Activated naive CD8-positive, alpha-beta T cell (primary cell): ENCODE data around the gene LMCD1.
"Not testable (repeated sequence)": the region's sequence is repeated elsewhere in the genome, so short reads cannot be mapped to it uniquely, and the experiment has no call there.

ENCODE experiments used
- H3K27ac Mint-ChIP-seq: one replicate; pipeline ENCODE4 v1.8.0; 2021; ENCODE audit warnings: mixed read lengths
- H3K27me3 Mint-ChIP-seq: one replicate; pipeline ENCODE4 v1.8.0; 2021; ENCODE audit warnings: mixed read lengths
- H3K36me3 Mint-ChIP-seq: one replicate; pipeline ENCODE4 v1.8.0; 2021; ENCODE audit warnings: mixed read lengths
- H3K4me1 Mint-ChIP-seq: one replicate; pipeline ENCODE4 v1.8.0; 2021; ENCODE audit warnings: low read depth, mixed read lengths
- H3K4me3 Mint-ChIP-seq: one replicate; pipeline ENCODE4 v1.8.0; 2021; ENCODE audit warnings: mild to moderate bottlenecking, mixed read lengths
- H3K9me3 Mint-ChIP-seq: one replicate; pipeline ENCODE4 v1.8.0; 2021; ENCODE audit warnings: low read depth, mixed read lengths

Gene LMCD1

GRCh38 chr3:8565376-8565775, 63.8 kb downstream of the LMCD1 start:
- Mint-ChIP-seq H3K36me3 (no peaks in the 10 kb centered on the region), H3K4me1 (peaks cover 2% of the 10 kb centered on the region), H3K4me3 (no peak overlapping the region), H3K9me3 (no peaks in the 10 kb centered on the region), H3K27ac (no peak overlapping the region), H3K27me3 (no peaks in the 10 kb centered on the region)

GRCh38 chr3:8567784-8568575, 66.4 kb downstream of the LMCD1 start:
- Mint-ChIP-seq H3K9me3 (no peaks in the 10 kb centered on the region), H3K4me3 (no peak overlapping the region), H3K36me3 (no peaks in the 10 kb centered on the region), H3K27me3 (no peaks in the 10 kb centered on the region), H3K27ac (no peak overlapping the region), H3K4me1 (peaks cover 17% of the 10 kb centered on the region)

- no peaks in the 10 kb centered on the region for H3K27me3 Mint-ChIP-seq
- H3K27ac Mint-ChIP-seq, result peak overlapping the region; percentile 1
- no peak overlapping the region for H3K4me3 Mint-ChIP-seq
- no peaks in the 10 kb centered on the region for H3K36me3 Mint-ChIP-seq
- H3K4me1 Mint-ChIP-seq, result peaks cover 17% of the 10 kb centered on the region
- H3K9me3 Mint-ChIP-seq, result no peaks in the 10 kb centered on the region
These were observed 69.6 kb downstream of the LMCD1 start for GRCh38 chr3:8571256-8571655.

GRCh38 chr3:8573342-8573926, 71.8 kb downstream of the LMCD1 start:
- no peaks in the 10 kb centered on the region for H3K36me3 Mint-ChIP-seq
- peaks cover 17% of the 10 kb centered on the region for H3K4me1 Mint-ChIP-seq
- H3K9me3 Mint-ChIP-seq, result no peaks in the 10 kb centered on the region
- no peaks in the 10 kb centered on the region for H3K27me3 Mint-ChIP-seq
- H3K4me3 Mint-ChIP-seq, result no peak overlapping the region
- no peak overlapping the region for H3K27ac Mint-ChIP-seq

GRCh38 chr3:8574040-8574669, 72.5 kb downstream of the LMCD1 start:
- no peaks in the 10 kb centered on the region for H3K36me3 Mint-ChIP-seq
- no peaks in the 10 kb centered on the region for H3K27me3 Mint-ChIP-seq
- H3K4me3 Mint-ChIP-seq, result no peak overlapping the region
- H3K9me3 Mint-ChIP-seq, result no peaks in the 10 kb centered on the region
- no peak overlapping the region for H3K27ac Mint-ChIP-seq
- peaks cover 17% of the 10 kb centered on the region for H3K4me1 Mint-ChIP-seq

GRCh38 chr3:8574670-8575322, 73.2 kb downstream of the LMCD1 start:
- H3K4me1 Mint-ChIP-seq, result peaks cover 17% of the 10 kb centered on the region
- no peak overlapping the region for H3K27ac Mint-ChIP-seq
- no peak overlapping the region for H3K4me3 Mint-ChIP-seq
- no peaks in the 10 kb centered on the region for H3K9me3 Mint-ChIP-seq
- H3K27me3 Mint-ChIP-seq, result no peaks in the 10 kb centered on the region
- no peaks in the 10 kb centered on the region for H3K36me3 Mint-ChIP-seq

GRCh38 chr3:8575364-8576104, 73.9 kb downstream of the LMCD1 start:
- Mint-ChIP-seq H3K9me3 (no peaks in the 10 kb centered on the region), H3K4me1 (peaks cover 14% of the 10 kb centered on the region), H3K36me3 (no peaks in the 10 kb centered on the region), H3K4me3 (no peak overlapping the region), H3K27me3 (no peaks in the 10 kb centered on the region), H3K27ac (no peak overlapping the region)

- H3K27me3 Mint-ChIP-seq, result no peaks in the 10 kb centered on the region
- no peaks in the 10 kb centered on the region for H3K9me3 Mint-ChIP-seq
- H3K36me3 Mint-ChIP-seq, result no peaks in the 10 kb centered on the region
- no peak overlapping the region for H3K4me3 Mint-ChIP-seq
- H3K4me1 Mint-ChIP-seq, result peaks cover 5% of the 10 kb centered on the region
- H3K27ac Mint-ChIP-seq, result no peak overlapping the region
These were observed 74.8 kb downstream of the LMCD1 start for GRCh38 chr3:8576436-8576835.

GRCh38 chr3:8576841-8577571, 75.4 kb downstream of the LMCD1 start:
- no peaks in the 10 kb centered on the region for H3K9me3 Mint-ChIP-seq
- no peak overlapping the region for H3K27ac Mint-ChIP-seq
- no peaks in the 10 kb centered on the region for H3K4me1 Mint-ChIP-seq
- no peaks in the 10 kb centered on the region for H3K27me3 Mint-ChIP-seq
- no peak overlapping the region for H3K4me3 Mint-ChIP-seq
- H3K36me3 Mint-ChIP-seq, result no peaks in the 10 kb centered on the region

- Mint-ChIP-seq H3K27me3 (no peaks in the 10 kb centered on the region), H3K4me3 (no peak overlapping the region), H3K9me3 (no peaks in the 10 kb centered on the region), H3K36me3 (no peaks in the 10 kb centered on the region), H3K27ac (no peak overlapping the region), H3K4me1 (no peaks in the 10 kb centered on the region)
These were observed 76.7 kb downstream of the LMCD1 start for GRCh38 chr3:8578282-8578681.

- Mint-ChIP-seq H3K4me3 (no peak overlapping the region), H3K9me3 (no peaks in the 10 kb centered on the region), H3K4me1 (no peaks in the 10 kb centered on the region), H3K27me3 (no peaks in the 10 kb centered on the region), H3K36me3 (no peaks in the 10 kb centered on the region), H3K27ac (no peak overlapping the region)
These were observed 77.5 kb downstream of the LMCD1 start for GRCh38 chr3:8579096-8579495.

- H3K4me3 Mint-ChIP-seq, result no peak overlapping the region
- no peaks in the 10 kb centered on the region for H3K27me3 Mint-ChIP-seq
- no peaks in the 10 kb centered on the region for H3K9me3 Mint-ChIP-seq
- H3K4me1 Mint-ChIP-seq, result no peaks in the 10 kb centered on the region
- H3K27ac Mint-ChIP-seq, result no peak overlapping the region
- no peaks in the 10 kb centered on the region for H3K36me3 Mint-ChIP-seq
These were observed 78.3 kb downstream of the LMCD1 start for GRCh38 chr3:8579943-8580342.

GRCh38 chr3:8580434-8580833, 78.8 kb downstream of the LMCD1 start:
- not testable (repeated sequence) for H3K9me3 Mint-ChIP-seq, H3K36me3 Mint-ChIP-seq, H3K27me3 Mint-ChIP-seq, H3K27ac Mint-ChIP-seq, H3K4me1 Mint-ChIP-seq, H3K4me3 Mint-ChIP-seq

- no peaks in the 10 kb centered on the region for H3K9me3 Mint-ChIP-seq
- no peaks in the 10 kb centered on the region for H3K36me3 Mint-ChIP-seq
- no peaks in the 10 kb centered on the region for H3K27me3 Mint-ChIP-seq
- H3K27ac Mint-ChIP-seq, result no peak overlapping the region
- H3K4me3 Mint-ChIP-seq, result no peak overlapping the region
- H3K4me1 Mint-ChIP-seq, result no peaks in the 10 kb centered on the region
These were observed 79.8 kb downstream of the LMCD1 start for GRCh38 chr3:8581373-8581772.
